Left forelimb (tissue), 1 donor: ENCODE results near the gene TSPAN5.
"Not testable (repeated sequence)": the region's sequence is repeated elsewhere in the genome, so short reads cannot be mapped to it uniquely, and the experiment has no call there.

Experiments used
- DNase-seq: peaks from one replicate; pipeline ENCODE4 v3.0.0-alpha.2; 2018; ENCODE audit warnings: low spot score

Gene TSPAN5

DNA sequence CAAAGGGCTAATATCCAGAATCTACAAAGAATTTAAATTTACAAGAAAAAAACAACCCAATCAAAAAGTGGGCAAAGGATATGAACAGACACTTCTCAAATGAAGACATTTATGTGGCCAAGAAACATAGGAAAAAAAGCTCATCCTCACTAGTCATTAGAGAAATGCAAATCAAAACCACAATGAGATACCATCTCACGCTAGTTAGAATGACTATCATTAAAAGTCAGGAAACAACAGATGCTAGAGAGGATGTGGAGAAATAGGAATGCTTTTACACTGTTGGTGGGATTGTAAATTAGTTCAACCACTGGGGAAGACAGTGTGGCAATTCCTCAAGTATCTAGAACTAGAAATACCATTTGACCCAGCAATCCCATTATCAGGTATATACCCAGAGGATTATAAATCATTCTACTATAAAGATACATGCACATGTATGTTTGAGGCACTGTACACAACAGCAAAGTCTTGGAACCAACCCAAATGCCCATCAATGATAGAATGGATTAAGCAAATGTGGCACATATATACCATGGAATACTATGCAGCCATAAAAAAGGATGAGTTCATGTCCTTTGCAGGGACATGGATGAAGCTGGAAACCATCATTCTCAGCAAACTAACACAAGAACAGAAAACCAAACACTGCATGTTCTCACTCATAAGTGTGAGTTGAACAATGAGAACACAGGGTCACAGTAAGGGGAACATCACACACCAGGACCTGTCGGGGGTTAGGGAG, 197.1 kb downstream of the TSPAN5 start:
- DNase-seq, result not testable (repeated sequence)

- DNase-seq, result not testable (repeated sequence)
Observed at GRCh38 chr4:98457422-98457821, 201.0 kb downstream of the TSPAN5 start.

GRCh38 chr4:98452091-98452490, 206.3 kb downstream of the TSPAN5 start:
- DNase-seq, result no peak

DNA sequence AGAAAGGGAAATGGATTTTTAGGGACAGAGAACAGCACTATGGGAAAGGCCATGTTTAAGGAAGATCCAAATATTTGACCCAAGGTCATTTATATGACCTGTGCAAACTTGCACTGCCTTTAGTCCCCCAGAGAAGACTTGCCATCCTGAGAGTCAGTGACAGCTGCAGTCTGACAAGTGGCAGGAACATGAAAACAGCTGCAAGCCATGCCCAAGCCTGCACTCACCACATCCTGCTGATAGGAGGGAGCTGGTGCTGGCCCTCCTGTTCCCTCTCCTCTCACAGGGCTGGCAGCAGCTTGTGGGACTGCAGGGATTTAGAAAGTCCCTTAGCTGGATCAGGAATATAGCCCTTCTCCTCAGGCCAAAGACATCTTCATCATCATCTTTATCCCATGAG, 209.5 kb downstream of the TSPAN5 start:
- no peak for DNase-seq

DNA sequence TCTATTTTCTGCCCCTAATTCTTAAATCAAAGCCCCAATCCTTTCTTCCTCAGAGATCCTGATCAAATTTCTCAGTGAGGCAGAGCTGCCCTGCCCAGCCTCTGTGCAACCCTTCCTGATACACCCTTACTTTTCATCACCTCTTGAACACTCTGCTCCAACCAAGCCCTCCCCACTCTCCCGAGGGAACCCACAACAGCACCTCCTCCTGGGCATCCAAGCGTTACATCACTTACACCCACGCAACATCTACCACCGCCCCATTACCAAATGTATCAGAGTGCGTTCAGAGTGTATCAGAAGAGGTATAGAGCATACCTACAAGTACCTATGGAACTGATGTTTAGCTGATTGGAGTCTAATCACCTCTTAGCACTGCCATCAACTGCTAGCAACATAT, 210.8 kb downstream of the TSPAN5 start:
- DNase-seq, result no peak

- DNase-seq, result no peak
Observed at GRCh38 chr4:98446499-98447375, 211.7 kb downstream of the TSPAN5 start.

DNA sequence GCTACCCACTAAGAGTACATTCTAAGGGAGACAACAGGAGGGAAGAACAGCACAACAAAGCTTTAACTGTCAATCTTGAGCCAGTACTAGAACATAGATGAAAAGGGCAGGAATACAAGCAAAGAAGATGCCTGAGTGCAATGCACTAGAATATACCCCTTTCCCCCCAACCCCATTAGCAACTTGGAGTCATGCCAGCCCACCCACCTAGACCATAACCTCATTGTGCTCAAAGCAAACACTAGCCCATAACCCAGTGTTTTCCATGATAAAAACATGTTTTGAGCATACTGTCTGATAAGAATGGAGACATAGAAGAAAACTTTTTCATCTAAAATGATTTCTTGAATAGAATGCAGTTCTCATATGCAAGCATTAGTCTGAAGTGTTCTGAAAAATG, 214.0 kb downstream of the TSPAN5 start:
- DNase-seq, result no peak

DNA sequence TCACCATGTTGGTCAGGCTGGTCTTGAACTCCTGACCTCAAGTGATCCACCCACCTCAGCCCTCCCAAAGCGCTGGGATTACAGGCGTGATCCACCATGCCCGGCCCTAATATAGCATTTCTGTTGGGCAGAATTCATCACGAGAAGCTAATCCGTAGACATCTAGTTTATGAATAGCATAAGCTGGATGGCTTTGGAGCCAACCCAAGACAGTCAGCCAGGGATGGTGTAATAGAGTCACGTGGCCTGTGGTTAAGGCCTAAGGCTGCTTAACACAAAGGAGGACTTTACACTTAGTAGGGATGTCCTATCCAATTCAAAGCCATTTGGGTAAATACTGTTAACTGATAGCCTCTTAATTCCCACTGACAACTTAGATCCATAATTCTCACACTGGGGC, 223.6 kb downstream of the TSPAN5 start:
- DNase-seq, result no peak

GRCh38 chr4:98433691-98434090, 224.7 kb downstream of the TSPAN5 start:
- no peak for DNase-seq

DNA sequence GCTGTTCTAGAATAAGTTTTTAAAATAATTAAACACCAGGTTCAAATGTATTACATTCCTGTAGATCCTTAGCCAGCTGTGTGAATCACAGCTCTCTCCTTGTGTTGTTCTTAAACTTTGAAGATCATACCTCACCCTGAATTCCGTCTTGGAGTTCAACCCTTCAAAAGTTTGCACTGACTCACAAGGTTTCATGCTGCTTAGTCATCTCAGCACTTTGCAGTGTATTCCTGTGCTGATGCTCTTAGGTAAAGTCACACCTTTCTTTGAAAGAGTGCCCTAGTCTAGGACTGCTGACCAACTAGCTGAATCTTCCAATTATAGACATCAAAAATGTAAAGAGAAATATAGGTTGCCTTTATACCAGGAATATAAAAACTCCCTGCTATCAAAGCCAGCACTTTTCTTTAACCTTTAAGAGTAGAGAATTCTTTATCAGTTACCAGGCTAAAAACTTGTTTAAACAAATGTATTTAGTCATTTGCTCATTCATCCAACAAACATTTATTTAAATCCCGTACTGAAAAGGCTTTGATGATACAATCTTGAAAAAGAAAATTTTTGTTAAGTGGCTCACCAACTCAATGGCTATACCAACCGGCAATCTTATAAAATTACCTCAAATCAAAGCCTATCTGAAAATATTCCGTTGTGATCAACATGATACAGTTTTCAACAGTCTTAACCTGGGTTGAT, 227.6 kb downstream of the TSPAN5 start:
- no peak for DNase-seq

DNA sequence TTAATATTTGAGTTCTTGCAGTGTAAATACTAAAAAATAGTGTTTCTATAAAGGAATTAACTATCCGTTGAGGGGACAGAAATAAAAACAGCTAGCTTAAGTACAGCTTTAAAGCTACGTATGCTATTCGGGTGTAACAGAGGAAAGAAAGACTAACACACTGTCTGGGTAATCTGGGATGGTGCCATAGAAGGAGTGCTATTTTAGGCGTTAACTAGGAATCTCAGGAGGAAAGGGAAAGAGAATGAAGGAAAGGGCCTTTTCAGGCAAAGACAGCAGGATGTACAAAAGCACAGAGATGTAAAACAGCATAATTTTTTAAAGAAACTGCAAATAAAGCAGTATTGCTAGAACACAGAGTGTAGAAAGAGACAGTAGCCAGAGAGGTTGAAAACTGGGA, 235.4 kb downstream of the TSPAN5 start:
- no peak for DNase-seq

- no peak for DNase-seq
Observed at GRCh38 chr4:98421111-98421510, 237.3 kb downstream of the TSPAN5 start.
